H1 (cell line): ENCODE data around the gene IL6ST.
"Not testable (repeated sequence)": the region's sequence is repeated elsewhere in the genome, so short reads cannot be mapped to it uniquely, and the experiment has no call there.

Experiments used
- POLR2AphosphoS5 ChIP-seq: IDR thresholded peaks from 2 replicates; pipeline ENCODE4 v1.6.1; 2011; ENCODE audit warnings: low read depth, low read length
- TF ChIP-seq, protein P1 (sequence below): IDR thresholded peaks from 2 replicates; pipeline ENCODE4 v1.6.1; 2012; ENCODE audit warnings: low read length, inconsistent platforms

GRCh38 chr5:56038206-56038605 lies 43.4 kb upstream of the IL6ST start:
- not testable (repeated sequence) for TF ChIP-seq POLR2AphosphoS5
- TF ChIP-seq, protein P1, sequence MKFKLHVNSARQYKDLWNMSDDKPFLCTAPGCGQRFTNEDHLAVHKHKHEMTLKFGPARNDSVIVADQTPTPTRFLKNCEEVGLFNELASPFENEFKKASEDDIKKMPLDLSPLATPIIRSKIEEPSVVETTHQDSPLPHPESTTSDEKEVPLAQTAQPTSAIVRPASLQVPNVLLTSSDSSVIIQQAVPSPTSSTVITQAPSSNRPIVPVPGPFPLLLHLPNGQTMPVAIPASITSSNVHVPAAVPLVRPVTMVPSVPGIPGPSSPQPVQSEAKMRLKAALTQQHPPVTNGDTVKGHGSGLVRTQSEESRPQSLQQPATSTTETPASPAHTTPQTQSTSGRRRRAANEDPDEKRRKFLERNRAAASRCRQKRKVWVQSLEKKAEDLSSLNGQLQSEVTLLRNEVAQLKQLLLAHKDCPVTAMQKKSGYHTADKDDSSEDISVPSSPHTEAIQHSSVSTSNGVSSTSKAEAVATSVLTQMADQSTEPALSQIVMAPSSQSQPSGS = not testable (repeated sequence)
